Measurements from ENCODE around the gene CMYA5.
"Not testable (repeated sequence)": the region's sequence is repeated elsewhere in the genome, so short reads cannot be mapped to it uniquely, and the experiment has no call there.

CMYA5 gene

GRCh38 chr5:79689541-79690466 lies at the start of gene CMYA5:
CMYA5 (plus strand) TSS chr5:79689836; CDS start chr5:79689908, 72 bp downstream.
- DNase-seq = no peak

GRCh38 chr5:79640571-79641055 lies 49.0 kb upstream of the CMYA5 start:
- DNase-seq = no peak

- no peak for DNase-seq
Observed at GRCh38 chr5:79641414-79641813, 48.2 kb upstream of the CMYA5 start.

GRCh38 chr5:79642210-79642609 lies 47.4 kb upstream of the CMYA5 start:
- no peak for DNase-seq

- DNase-seq = no peak
Observed at GRCh38 chr5:79653843-79654242, 35.8 kb upstream of the CMYA5 start.

GRCh38 chr5:79663212-79663611 lies 26.4 kb upstream of the CMYA5 start:
- no peak for DNase-seq

- DNase-seq = no peak
Observed at GRCh38 chr5:79666758-79667157, 22.9 kb upstream of the CMYA5 start.

- no peak for DNase-seq
Observed at GRCh38 chr5:79672392-79672791, 17.2 kb upstream of the CMYA5 start.

GRCh38 chr5:79676354-79676753 lies 13.3 kb upstream of the CMYA5 start:
- not testable (repeated sequence) for DNase-seq

- not testable (repeated sequence) for DNase-seq
Observed at GRCh38 chr5:79682102-79682501, 7.5 kb upstream of the CMYA5 start.

GRCh38 chr5:79684782-79685181 lies 4.9 kb upstream of the CMYA5 start:
- no peak for DNase-seq

GRCh38 chr5:79685627-79686026 lies 4.0 kb upstream of the CMYA5 start:
- no peak for DNase-seq

GRCh38 chr5:79686799-79687198 lies 2.8 kb upstream of the CMYA5 start:
- no peak for DNase-seq

- DNase-seq = no peak
Observed at GRCh38 chr5:79687889-79688288, 1.7 kb upstream of the CMYA5 start.

GRCh38 chr5:79691007-79691406 lies 1.4 kb downstream of the CMYA5 start:
- no peak for DNase-seq

GRCh38 chr5:79692596-79692995 lies 3.0 kb downstream of the CMYA5 start:
- DNase-seq = no peak

GRCh38 chr5:79694183-79694582 lies 4.5 kb downstream of the CMYA5 start:
- no peak for DNase-seq

GRCh38 chr5:79694652-79695051 lies 5.0 kb downstream of the CMYA5 start:
- no peak for DNase-seq

- DNase-seq = no peak
Observed at GRCh38 chr5:79695526-79695925, 5.9 kb downstream of the CMYA5 start.

- no peak for DNase-seq
Observed at GRCh38 chr5:79697222-79698170, 7.9 kb downstream of the CMYA5 start.

- DNase-seq = no peak
Observed at GRCh38 chr5:79699763-79700400, 10.2 kb downstream of the CMYA5 start.

- no peak for DNase-seq
Observed at GRCh38 chr5:79702606-79703380, 13.2 kb downstream of the CMYA5 start.

Measured in NCI-H446 treated with DMSO at 0.1 percent for 48 hours (cell line).